HS-5 (cell line): ENCODE measurements around the gene PDCD1.
"Not testable (repeated sequence)": the region's sequence is repeated elsewhere in the genome, so short reads cannot be mapped to it uniquely, and the experiment has no call there.

Experiments used
- DNase-seq: peaks from one replicate; pipeline ENCODE4 v3.0.0-alpha.2; 2012; ENCODE audit warnings: low read depth

The PDCD1 gene

GRCh38 chr2:241800198-241800903 is 58.3 kb downstream of the PDCD1 start:
- DNase-seq = not testable (repeated sequence)
